MM.1S (cell line): ENCODE data around the gene CDH5.
"Not testable (repeated sequence)": the region's sequence is repeated elsewhere in the genome, so short reads cannot be mapped to it uniquely, and the experiment has no call there.

Experiments
- DNase-seq: peaks from one replicate; pipeline ENCODE4 v3.0.0-alpha.2; 2015
- H2AFZ ChIP-seq: fragments of 300-600 bp; sonication (generic); 2 replicates; pipeline ENCODE4 v1.6.0; 2016; ENCODE audit warnings: antibody characterized with exemption, low read length
- H3F3A ChIP-seq: fragments of 300-600 bp; sonication (generic); 2 replicates; pipeline ENCODE4 v1.6.1; 2016; ENCODE audit warnings: mild to moderate bottlenecking, antibody characterized with exemption, low read length, moderate library complexity, mixed read lengths; ENCODE audit not compliant: insufficient read depth
- H3K27ac ChIP-seq: fragments of 300-600 bp; sonication (generic); 2 replicates; pipeline ENCODE4 v1.5.1; 2016; ENCODE audit warnings: mild to moderate bottlenecking, low read length
- H3K27me3 ChIP-seq: fragments of 300-600 bp; sonication (generic); replicated peaks from 2 replicates; pipeline ENCODE4 v1.6.0; 2016; ENCODE audit warnings: low read length; ENCODE audit not compliant: insufficient read depth
- H3K36me3 ChIP-seq: fragments of 300-600 bp; sonication (generic); replicated peaks from 2 replicates; pipeline ENCODE4 v1.6.1; 2016; ENCODE audit warnings: mild to moderate bottlenecking, low read length, mixed read lengths; ENCODE audit not compliant: insufficient read depth
- H3K4me1 ChIP-seq: fragments of 300-600 bp; sonication (generic); 2 replicates; pipeline ENCODE4 v1.6.1; 2016; ENCODE audit warnings: low read length, mixed read lengths
- H3K4me2 ChIP-seq: fragments of 300-600 bp; sonication (generic); 2 replicates; pipeline ENCODE4 v1.6.0; 2016; ENCODE audit warnings: low read depth, low read length
- H3K4me3 ChIP-seq: fragments of 300-600 bp; sonication (generic); 2 replicates; pipeline ENCODE4 v1.5.1; 2016; ENCODE audit warnings: low read length, mixed read lengths
- H3K79me2 ChIP-seq: fragments of 300-600 bp; sonication (generic); 2 replicates; pipeline ENCODE4 v1.6.1; 2016; ENCODE audit warnings: mixed run types, low read length, mixed read lengths
- H3K9ac ChIP-seq: fragments of 300-600 bp; sonication (generic); 2 replicates; pipeline ENCODE4 v1.6.1; 2016; ENCODE audit warnings: low read length, mixed read lengths
- H3K9me2 ChIP-seq: fragments of 300-600 bp; sonication (generic); replicated peaks from 2 replicates; pipeline ENCODE4 v1.6.1; 2016; ENCODE audit warnings: mild to moderate bottlenecking, low read length, mixed read lengths; ENCODE audit not compliant: insufficient read depth
- H3K9me3 ChIP-seq: fragments of 300-600 bp; sonication (generic); replicated peaks from 2 replicates; pipeline ENCODE4 v1.6.1; 2016; ENCODE audit warnings: mild to moderate bottlenecking, low read length, mixed read lengths; ENCODE audit not compliant: insufficient read depth
- H4K20me1 ChIP-seq: fragments of 300-600 bp; sonication (generic); 2 replicates; pipeline ENCODE4 v1.6.1; 2016; ENCODE audit warnings: mild to moderate bottlenecking, low read length, moderate library complexity, mixed read lengths; ENCODE audit not compliant: insufficient read depth
- CTCF ChIP-seq: fragments of 300-600 bp; sonication (generic); IDR thresholded peaks from 2 replicates; pipeline ENCODE4 v1.5.1; 2016; ENCODE audit warnings: antibody characterized with exemption, low read length, mixed read lengths
- EZH2 ChIP-seq: fragments of 300-600 bp; sonication (generic); optimal IDR thresholded peaks from 2 replicates; pipeline ENCODE3; 2017; ENCODE audit warnings: low read depth, mild to moderate bottlenecking, antibody characterized with exemption, low read length, mixed read lengths
- EZH2phosphoT487 ChIP-seq: fragments of 300-600 bp; sonication (generic); IDR thresholded peaks from 2 replicates; pipeline ENCODE4 v1.6.1; 2018; ENCODE audit warnings: antibody characterized with exemption, low read length

The CDH5 gene

GRCh38 chr16:66447491-66447890 lies 81.0 kb downstream of the CDH5 start:
- no peak overlapping the region for H3K4me2 ChIP-seq
- H2AFZ ChIP-seq = no peak overlapping the region
- no peaks in the 10 kb centered on the region for H3K27me3 ChIP-seq
- no peak for DNase-seq
- H3K4me3 ChIP-seq = no peak overlapping the region
- no peaks in the 10 kb centered on the region for H3F3A ChIP-seq
- no peaks in the 10 kb centered on the region for H3K36me3 ChIP-seq
- H3K79me2 ChIP-seq = no peaks in the 10 kb centered on the region
- H3K9me3 ChIP-seq = no peaks in the 10 kb centered on the region
- no peak overlapping the region for H3K9ac ChIP-seq
- H3K4me1 ChIP-seq = no peaks in the 10 kb centered on the region
- TF ChIP-seq CTCF (no peak), EZH2 (no peak), EZH2phosphoT487 (no peak)
- H4K20me1 ChIP-seq = no peaks in the 10 kb centered on the region
- no peaks in the 10 kb centered on the region for H3K9me2 ChIP-seq
- no peak overlapping the region for H3K27ac ChIP-seq

DNA sequence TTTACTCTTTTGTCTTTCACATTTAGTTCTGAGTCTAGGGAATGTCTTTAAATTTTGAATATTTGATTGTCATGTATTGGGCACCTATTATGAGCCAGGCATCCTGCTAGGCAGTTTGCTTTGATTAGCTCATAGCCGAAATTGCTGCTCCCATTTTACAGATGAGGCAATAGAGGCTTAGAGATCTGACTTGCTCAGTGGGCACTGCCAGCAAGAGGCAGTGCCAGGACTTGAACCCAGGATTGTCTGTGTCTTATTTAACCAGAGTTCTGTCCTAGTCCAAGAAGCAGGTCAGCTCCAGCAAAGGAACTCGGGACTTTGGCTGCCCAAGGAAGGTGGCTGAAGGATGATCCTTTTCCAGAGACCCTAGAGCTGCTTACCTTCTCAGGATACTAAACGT lies 85.1 kb downstream of the CDH5 start:
- Histone ChIP-seq H3K9ac (no peak overlapping the region), H3K4me2 (no peak overlapping the region), H3K4me1 (no peaks in the 10 kb centered on the region), H4K20me1 (no peaks in the 10 kb centered on the region), H3K9me3 (no peaks in the 10 kb centered on the region), H3K36me3 (no peaks in the 10 kb centered on the region), H3K9me2 (no peaks in the 10 kb centered on the region), H3K79me2 (no peaks in the 10 kb centered on the region), H3K27ac (no peak overlapping the region), H2AFZ (no peak overlapping the region), H3F3A (no peaks in the 10 kb centered on the region), H3K27me3 (no peaks in the 10 kb centered on the region), H3K4me3 (no peak overlapping the region)
- TF ChIP-seq EZH2phosphoT487 (no peak), EZH2 (no peak), CTCF (no peak)
- no peak for DNase-seq

DNA sequence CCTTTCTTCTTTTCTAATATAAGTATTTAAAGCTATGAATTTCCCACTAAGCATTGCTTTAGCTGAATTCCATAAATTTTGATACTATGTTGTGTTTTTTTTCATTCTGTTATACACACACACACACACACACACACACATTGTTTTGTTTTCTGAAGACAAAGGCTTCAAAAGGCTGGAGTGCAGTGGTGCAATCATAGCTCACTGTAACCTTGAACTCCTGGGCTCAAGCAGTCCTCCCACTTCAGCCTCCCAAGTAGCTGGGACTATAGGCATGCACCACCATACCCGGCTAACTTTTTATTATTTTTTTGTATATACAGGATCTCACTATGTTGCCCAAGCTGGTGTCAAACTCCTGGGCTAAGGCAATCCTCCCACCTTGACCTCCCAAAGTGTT lies 86.7 kb downstream of the CDH5 start:
- H3K4me3 ChIP-seq, H3K9me3 ChIP-seq, H3K4me1 ChIP-seq, H3K79me2 ChIP-seq, H4K20me1 ChIP-seq, H3K36me3 ChIP-seq, H2AFZ ChIP-seq, H3K9ac ChIP-seq, H3F3A ChIP-seq, H3K9me2 ChIP-seq, DNase-seq, H3K27me3 ChIP-seq, H3K27ac ChIP-seq, H3K4me2 ChIP-seq: not testable (repeated sequence)
